ENCODE measurements around the gene KCNMA1. TPM values are rescaled to one million over a fixed set of nuclear protein-coding genes. Genes with fewer than 3 reads are reported as not detected.
A peak's percentile ranks its signal among the peaks of the same experiment; 100 is the strongest.

Gene KCNMA1
- total RNA-seq, 2 donors from 2014 or later: 5.9 to 9.3 TPM

GRCh38 chr10:77458986-77459590 is 178.5 kb downstream of the KCNMA1 start:
- ATAC-seq (no peak), DNase-seq (no peak)
- TF ChIP-seq CTCF (IDR thresholded peaks at IDR 0.05) (no peak), POLR2A (IDR thresholded peaks at IDR 0.05) (no peak)
- Histone ChIP-seq H3K36me3 (replicated peaks in 1 of 2; ENCODE audit: insufficient read depth in 1 of 2, low read depth in 2 of 2) (no peaks in the 10 kb centered on the region), H3K27ac (no peak overlapping the region), H3K27me3 (no peaks in the 10 kb centered on the region), H3K4me1 (no peaks in the 10 kb centered on the region), H3K4me3 (no peak overlapping the region), H3K9me3 (no peaks in the 10 kb centered on the region)
- intact Hi-C loops (cut with DNase I): no loop called here
- 85 to 86% methylated on average over 3 of the region's 3 CpGs for WGBS, 2 donors

GRCh38 chr10:77457721-77458120 is 179.9 kb downstream of the KCNMA1 start:
- Histone ChIP-seq H3K27me3 (no peaks in the 10 kb centered on the region), H3K36me3 (replicated peaks in 1 of 2; ENCODE audit: insufficient read depth in 1 of 2, low read depth in 2 of 2) (no peaks in the 10 kb centered on the region), H3K4me3 (no peak overlapping the region), H3K4me1 (no peaks in the 10 kb centered on the region), H3K27ac (no peak overlapping the region), H3K9me3 (no peaks in the 10 kb centered on the region)
- no peak for TF ChIP-seq POLR2A (IDR thresholded peaks at IDR 0.05)
- TF ChIP-seq CTCF (IDR thresholded peaks at IDR 0.05): no peak
- intact Hi-C loops (cut with DNase I): no loop called here
- WGBS, 2 donors: 78 to 85% methylated on average over 7 of the region's 7 CpGs
- DNase-seq: no peak
- ATAC-seq: no peak

GRCh38 chr10:77457266-77457665 is 180.3 kb downstream of the KCNMA1 start:
- Histone ChIP-seq H3K36me3 (replicated peaks in 1 of 2; ENCODE audit: insufficient read depth in 1 of 2, low read depth in 2 of 2) (no peaks in the 10 kb centered on the region), H3K27me3 (no peaks in the 10 kb centered on the region), H3K9me3 (no peaks in the 10 kb centered on the region), H3K27ac (no peak overlapping the region), H3K4me3 (no peak overlapping the region), H3K4me1 (peaks cover 2% of the 10 kb centered on the region)
- WGBS, 2 donors: 95 to 100% methylated on average over 1 of the region's 1 CpG
- DNase-seq (no peak), ATAC-seq (no peak)
- TF ChIP-seq POLR2A (IDR thresholded peaks at IDR 0.05) (no peak), CTCF (IDR thresholded peaks at IDR 0.05) (no peak)
- intact Hi-C loops (cut with DNase I): no loop called here

GRCh38 chr10:77456414-77456813 is 181.2 kb downstream of the KCNMA1 start:
- peak in 3 of 4 donors; percentile 34 to 52 (median 48) for DNase-seq
- Histone ChIP-seq H3K27ac (no peak overlapping the region), H3K27me3 (no peaks in the 10 kb centered on the region), H3K4me3 (no peak overlapping the region), H3K4me1 (peaks cover 11% of the 10 kb centered on the region), H3K9me3 (no peaks in the 10 kb centered on the region), H3K36me3 (replicated peaks in 1 of 2; ENCODE audit: insufficient read depth in 1 of 2, low read depth in 2 of 2) (no peaks in the 10 kb centered on the region)
- ATAC-seq: peak; percentile 41
- WGBS, 2 donors: 40 to 47% methylated on average over 5 of the region's 5 CpGs
- intact Hi-C loops (cut with DNase I): no loop called here
- peak in 2 of 7 experiments; percentile 1 to 24 for TF ChIP-seq CTCF (IDR thresholded peaks at IDR 0.05)
- no peak for TF ChIP-seq POLR2A (IDR thresholded peaks at IDR 0.05)

GRCh38 chr10:77455561-77455960 is 182.0 kb downstream of the KCNMA1 start:
- H3K36me3 ChIP-seq (replicated peaks in 1 of 2; ENCODE audit: insufficient read depth in 1 of 2, low read depth in 2 of 2): no peaks in the 10 kb centered on the region
- peaks cover 16% of the 10 kb centered on the region for H3K4me1 ChIP-seq
- TF ChIP-seq POLR2A (IDR thresholded peaks at IDR 0.05) (no peak), CTCF (IDR thresholded peaks at IDR 0.05) (no peak)
- intact Hi-C loops (cut with DNase I): no loop called here
- ATAC-seq (no peak), DNase-seq (peak in 1 of 4 donors; percentile 38)
- no peaks in the 10 kb centered on the region for H3K9me3 ChIP-seq
- 64 to 76% methylated on average over 2 of the region's 2 CpGs for WGBS, 2 donors
- H3K27me3 ChIP-seq: no peaks in the 10 kb centered on the region
- H3K27ac ChIP-seq: no peak overlapping the region
- no peak overlapping the region for H3K4me3 ChIP-seq
